H1 (cell line): ENCODE data around the gene TPM1. TPM values are rescaled to one million over a fixed set of nuclear protein-coding genes. Genes with fewer than 3 reads are reported as not detected.

ENCODE experiments used
- ASH2L ChIP-seq: fragments of 200-600, 300-600 bp; sonication (generic); IDR thresholded peaks from one replicate; pipeline ENCODE4 v1.7.1; 2017; ENCODE audit warnings: low read length
- ATF3 ChIP-seq: IDR thresholded peaks from 2 replicates; pipeline ENCODE4 v1.6.1; 2011; ENCODE audit warnings: low read depth, mild to moderate bottlenecking, low read length; ENCODE audit not compliant: insufficient read depth
- BRCA1 ChIP-seq: IDR thresholded peaks from 2 replicates; pipeline ENCODE4 v1.6.1; 2012; ENCODE audit warnings: low read depth, low read length, improper control_type of control experiment
- CBX8 ChIP-seq: fragments of 300-800, 300-1000 bp; sonication (generic); IDR thresholded peaks from 2 replicates; pipeline ENCODE4 v1.7.1; 2016; ENCODE audit warnings: low read depth, low read length, borderline replicate concordance
- CEBPB ChIP-seq: IDR thresholded peaks from 2 replicates; pipeline ENCODE4 v1.6.1; 2012; ENCODE audit warnings: low read depth, low read length
- CHD1 ChIP-seq: IDR thresholded peaks from 2 replicates; pipeline ENCODE4 v1.6.1; 2012; ENCODE audit warnings: low read depth, low read length, improper control_type of control experiment
- CREB1 ChIP-seq: IDR thresholded peaks from 2 replicates; pipeline ENCODE4 v1.6.1; 2012; ENCODE audit warnings: inconsistent platforms
- EP300 ChIP-seq, 2 experiments: IDR thresholded peaks; 1 replicate in 1 of 2; 2 replicates in 1 of 2; pipeline ENCODE4 v1.6.1; 2011 to 2012; ENCODE audit warnings: low read depth in 2 of 2, low read length in 2 of 2, mild to moderate bottlenecking in 2 of 2, borderline replicate concordance in 1 of 2, inconsistent platforms in 1 of 2, moderate library complexity in 1 of 2
- FOSL1 ChIP-seq: IDR thresholded peaks from 2 replicates; pipeline ENCODE4 v1.6.1; 2011; ENCODE audit warnings: mild to moderate bottlenecking, low read depth, low read length, moderate library complexity; ENCODE audit not compliant: insufficient read depth
- GABPA ChIP-seq: IDR thresholded peaks from 2 replicates; pipeline ENCODE4 v1.6.1; 2011; ENCODE audit warnings: mild to moderate bottlenecking, low read length, moderate library complexity, borderline replicate concordance; ENCODE audit not compliant: insufficient read depth
- GTF2F1 ChIP-seq: IDR thresholded peaks from 2 replicates; pipeline ENCODE4 v1.6.1; 2012; ENCODE audit warnings: low read depth, low read length, improper control_type of control experiment, borderline replicate concordance
- HDAC2 ChIP-seq, 2 experiments: fragments of 300-600 bp in 1 of 2; sonication (generic) in 1 of 2; IDR thresholded peaks; 2 replicates each; pipeline ENCODE4 v1.6.1; 2011 to 2012; ENCODE audit warnings: low read depth in 2 of 2, low read length in 2 of 2, mild to moderate bottlenecking in 2 of 2, moderate library complexity in 2 of 2, borderline replicate concordance in 1 of 2, inconsistent platforms in 1 of 2
- JUN ChIP-seq: IDR thresholded peaks from 2 replicates; pipeline ENCODE4 v1.6.1; 2011; ENCODE audit warnings: low read depth, mild to moderate bottlenecking, improper control_type of control experiment, low read length
- KDM4A ChIP-seq: IDR thresholded peaks from one replicate; pipeline ENCODE4 v1.7.1; 2012; ENCODE audit warnings: low read depth, mild to moderate bottlenecking, moderate library complexity, low read length, inconsistent platforms; ENCODE audit not compliant: severe bottlenecking
- KDM5A ChIP-seq: fragments of 200-600 bp; IDR thresholded peaks from 2 replicates; pipeline ENCODE4 v1.7.1; 2012; ENCODE audit warnings: mild to moderate bottlenecking, low read length, inconsistent platforms, mixed read lengths
- RBBP5 ChIP-seq: IDR thresholded peaks from 2 replicates; pipeline ENCODE4 v1.7.1; 2012; ENCODE audit warnings: low read depth, mild to moderate bottlenecking, inconsistent platforms, low read length, moderate library complexity, borderline replicate concordance
- RXRA ChIP-seq: IDR thresholded peaks from 2 replicates; pipeline ENCODE4 v1.6.1; 2011; ENCODE audit warnings: low read depth, mild to moderate bottlenecking, low read length, moderate library complexity; ENCODE audit not compliant: insufficient read depth
- SIN3A ChIP-seq, 2 experiments: IDR thresholded peaks in 1 of 2; conservative IDR thresholded peaks in 1 of 2; 2 replicates each; pipeline ENCODE4 v1.6.1; 2011 to 2012; ENCODE audit warnings: low read length in 2 of 2, improper control_type of control experiment in 1 of 2, low read depth in 1 of 2, mild to moderate bottlenecking in 1 of 2
- SIRT6 ChIP-seq: IDR thresholded peaks from one replicate; pipeline ENCODE4 v1.7.1; 2012; ENCODE audit warnings: low read length, inconsistent platforms
- SP1 ChIP-seq: IDR thresholded peaks from 2 replicates; pipeline ENCODE4 v1.6.1; 2011; ENCODE audit warnings: low read depth, low read length
- SP2 ChIP-seq: IDR thresholded peaks from 2 replicates; pipeline ENCODE4 v1.6.1; 2012; ENCODE audit warnings: mild to moderate bottlenecking, low read length, inconsistent platforms
- SP4 ChIP-seq: IDR thresholded peaks from 2 replicates; pipeline ENCODE4 v1.6.1; 2012; ENCODE audit warnings: low read length, inconsistent platforms
- SRF ChIP-seq: IDR thresholded peaks from 2 replicates; pipeline ENCODE4 v1.6.1; 2011; ENCODE audit warnings: mild to moderate bottlenecking, low read depth, low read length, moderate library complexity
- TCF12 ChIP-seq: IDR thresholded peaks from 2 replicates; pipeline ENCODE4 v1.6.1; 2011; ENCODE audit warnings: low read depth, mild to moderate bottlenecking, low read length
- polyA plus RNA-seq, 7 experiments: library from polyadenylated mRNA; depleted of rRNA in 3 of 7; stranded (reverse) in 5 of 7; unstranded in 2 of 7; fragments of >200 nt in 5 of 7; fragments of 200-250 nt in 2 of 7; gene quantifications; 1 replicate in 5 of 7; 2 replicates in 1 of 7; 4 replicates in 1 of 7; pipeline versions ENCODE4 v1.2.1 to v1.2.3, GENCODE V29; 2011 to 2013; ENCODE audit warnings: missing spikeins in 2 of 7, mixed read lengths in 2 of 7
- total RNA-seq: library from RNA; stranded (reverse); fragmentation: NEBNext Ultra II Directional; extraction: Animal tissue kit (Norgen Biotek cat#: 25700); gene quantifications from 2 replicates; pipeline ENCODE4 v1.2.1, GENCODE V29; 2021

TPM1 gene
- total and polyA plus RNA-seq, 2 of the 8 experiments (the other 6 are each of a cell fraction or from before 2014, with no cell fraction given) = 258 to 579 TPM

GRCh38 chr15:63048115-63048775 is 5.7 kb downstream of the TPM1 start (continued):
- TF ChIP-seq SRF (no peak), SP1 (no peak; the same call in 1 of the 2 replicates), ATF3 (no peak), SP2 (no peak), GTF2F1 (no peak), SIN3A (conservative IDR thresholded peaks at IDR 0.05 in 1 of 2, IDR thresholded peaks at IDR 0.05 in 1 of 2; ENCODE audit: low read depth in 1 of 2, low read length in 2 of 2) (peak in 1 of 2 experiments; percentile 48; a peak in 1 of 4 replicates), RBBP5 (peak; percentile 29), KDM4A (peak; percentile 35), TCF12 (0 out of 2 replicates have a peak, but pooled peaks have one; percentile 33), RXRA (0 out of 2 replicates have a peak, but pooled peaks have one; percentile 64), KDM5A (no peak), CEBPB (no peak), ASH2L (peak; percentile 45), SIRT6 (peak; percentile 43), JUN (no peak), CBX8 (no peak), CHD1 (no peak), CREB1 (peak; percentile 20; the same call in 1 of the 2 replicates), SP4 (0 out of 2 replicates have a peak, but pooled peaks have one; percentile 70), EP300 (IDR thresholded peaks at IDR 0.05; ENCODE audit: borderline replicate concordance in 1 of 2, low read depth in 2 of 2, low read length in 2 of 2) (peak in 1 of 2 experiments; percentile 75; a peak in 1 of 3 replicates), HDAC2 (IDR thresholded peaks at IDR 0.05; ENCODE audit: borderline replicate concordance in 1 of 2, low read depth in 2 of 2, low read length in 2 of 2) (peak; percentile 91 to 94; a peak in 3 of 4 replicates), FOSL1 (no peak), GABPA (no peak), BRCA1 (no peak)
